Lower leg skin (tissue), 4 donors: ENCODE data around the gene CEP112. TPM values are rescaled to one million over a fixed set of nuclear protein-coding genes. Genes with fewer than 3 reads are reported as not detected.

Experiments used
- DNase-seq, 2 donors: peaks; one replicate each; pipeline ENCODE4 v3.0.0-alpha.2; 2019; ENCODE audit warnings: low spot score in 2 of 2
- H3K4me3 ChIP-seq: fragments of 200-600 bp; sonication (generic); 2 replicates; pipeline ENCODE4 v1.5.1; 2017; ENCODE audit warnings: mild to moderate bottlenecking, low read depth; ENCODE audit not compliant: poor library complexity, severe bottlenecking
- POLR2A ChIP-seq, 2 donors: fragments of 450-650 bp; IDR thresholded peaks; one replicate each; pipeline ENCODE4 v1.6.1; 2016 to 2017; ENCODE audit warnings: antibody characterized with exemption in 2 of 2, mild to moderate bottlenecking in 1 of 2, moderate library complexity in 1 of 2
- WGBS, 2 donors: methylation state at CpG; one replicate each; pipeline ENCODE4 v1.1.5; 2018; 5-methylcytosine and 5-hydroxymethylcytosine counted together
- intact Hi-C: fragments of 100-400 bp; cut with DNase I; formaldehyde crosslinking; loops from one replicate; pipeline ENCODE4 v1.15.0; 2023; ENCODE audit warnings: low total_unique reads
- total RNA-seq, 4 donors: library from RNA; depleted of rRNA; stranded (reverse); fragments of >200 nt; gene quantifications; one replicate each; pipeline ENCODE4 v1.1.0, GENCODE V29; 2016
- TF ChIP-seq, protein P1 (sequence below), 3 donors: fragments of 450-650 bp; IDR thresholded peaks; one replicate each; pipeline ENCODE4 v1.5.1; 2016; ENCODE audit warnings: antibody characterized with exemption in 3 of 3, mild to moderate bottlenecking in 3 of 3, moderate library complexity in 2 of 3

Gene CEP112
- total RNA-seq, 4 donors from 2014 or later, result 1.6 to 7.6 (median 3.6) TPM

DNA sequence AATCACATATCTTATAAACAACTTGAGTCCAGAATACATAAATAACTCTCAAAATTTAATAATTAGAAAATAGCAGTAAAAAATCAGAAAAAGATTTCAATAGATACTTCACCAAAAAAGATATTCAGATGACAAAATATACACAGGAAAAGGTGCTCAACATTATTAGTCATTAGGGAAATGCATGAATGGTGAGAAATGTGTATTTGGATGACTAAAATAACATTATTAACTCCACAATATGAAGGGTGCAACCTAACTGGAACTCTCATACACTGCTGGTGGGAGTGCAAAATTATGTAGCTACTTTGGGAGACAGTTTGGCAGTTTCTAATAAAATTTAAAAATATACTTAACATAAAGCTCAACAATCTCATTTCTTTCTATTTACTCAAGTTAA is 368.2 kb downstream of the CEP112 start:
- TF ChIP-seq, protein P1, sequence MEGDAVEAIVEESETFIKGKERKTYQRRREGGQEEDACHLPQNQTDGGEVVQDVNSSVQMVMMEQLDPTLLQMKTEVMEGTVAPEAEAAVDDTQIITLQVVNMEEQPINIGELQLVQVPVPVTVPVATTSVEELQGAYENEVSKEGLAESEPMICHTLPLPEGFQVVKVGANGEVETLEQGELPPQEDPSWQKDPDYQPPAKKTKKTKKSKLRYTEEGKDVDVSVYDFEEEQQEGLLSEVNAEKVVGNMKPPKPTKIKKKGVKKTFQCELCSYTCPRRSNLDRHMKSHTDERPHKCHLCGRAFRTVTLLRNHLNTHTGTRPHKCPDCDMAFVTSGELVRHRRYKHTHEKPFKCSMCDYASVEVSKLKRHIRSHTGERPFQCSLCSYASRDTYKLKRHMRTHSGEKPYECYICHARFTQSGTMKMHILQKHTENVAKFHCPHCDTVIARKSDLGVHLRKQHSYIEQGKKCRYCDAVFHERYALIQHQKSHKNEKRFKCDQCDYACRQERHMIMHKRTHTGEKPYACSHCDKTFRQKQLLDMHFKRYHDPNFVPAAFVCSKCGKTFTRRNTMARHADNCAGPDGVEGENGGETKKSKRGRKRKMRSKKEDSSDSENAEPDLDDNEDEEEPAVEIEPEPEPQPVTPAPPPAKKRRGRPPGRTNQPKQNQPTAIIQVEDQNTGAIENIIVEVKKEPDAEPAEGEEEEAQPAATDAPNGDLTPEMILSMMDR (IDR thresholded peaks at IDR 0.05), result no peak
- no peak for TF ChIP-seq POLR2A (IDR thresholded peaks at IDR 0.05)
- no peak overlapping the region for H3K4me3 ChIP-seq
- intact Hi-C loops, result no loop called here
- DNase-seq, result no peak

DNA sequence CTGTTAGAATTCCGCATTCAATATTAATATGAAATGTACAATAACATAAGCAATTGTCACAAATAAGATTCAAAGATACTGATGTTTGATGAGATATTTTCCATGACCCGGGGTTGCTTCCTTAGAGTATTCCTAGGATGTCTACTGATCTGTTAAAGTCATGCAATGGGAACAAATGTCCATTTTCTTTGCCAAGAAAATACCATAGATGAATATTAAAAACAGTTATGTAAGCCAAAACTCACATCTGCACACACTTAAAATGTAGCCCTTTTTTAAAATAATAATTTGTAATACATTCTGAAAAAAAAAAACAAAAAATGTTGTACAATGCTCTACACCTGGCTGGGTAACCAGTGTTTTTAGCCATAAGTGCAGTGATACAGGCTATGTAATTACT is 371.1 kb downstream of the CEP112 start:
- intact Hi-C loops, result no loop called here
- H3K4me3 ChIP-seq, result no peak overlapping the region
- TF ChIP-seq, protein P1 (IDR thresholded peaks at IDR 0.05), result no peak
- TF ChIP-seq POLR2A (IDR thresholded peaks at IDR 0.05), result no peak
- WGBS, 2 donors, result 69 to 78% methylated on average over 2 of the region's 2 CpGs
- DNase-seq, result no peak

- TF ChIP-seq POLR2A (IDR thresholded peaks at IDR 0.05), result no peak
- no peak for DNase-seq
- no peak overlapping the region for H3K4me3 ChIP-seq
- intact Hi-C loops, result no loop called here
- WGBS, 2 donors, result 88 to 95% methylated on average over 1 of the region's 1 CpG
These were observed 371.6 kb downstream of the CEP112 start for GRCh38 chr17:65820306-65820705.

- WGBS, 2 donors, result 44 to 46% methylated on average over 3 of the region's 3 CpGs
- TF ChIP-seq POLR2A (IDR thresholded peaks at IDR 0.05), result no peak
- TF ChIP-seq, protein P1 (IDR thresholded peaks at IDR 0.05), result no peak
- DNase-seq, result no peak
- H3K4me3 ChIP-seq, result no peak overlapping the region
- intact Hi-C loops, result no loop called here
These were observed 372.1 kb downstream of the CEP112 start for GRCh38 chr17:65819810-65820209.

GRCh38 chr17:65817951-65818350 is 374.0 kb downstream of the CEP112 start:
- TF ChIP-seq, protein P1 (IDR thresholded peaks at IDR 0.05), result no peak
- no peak for TF ChIP-seq POLR2A (IDR thresholded peaks at IDR 0.05)
- 83 to 92% methylated on average over 4 of the region's 4 CpGs for WGBS, 2 donors
- DNase-seq, result no peak
- intact Hi-C loops, result no loop called here
- H3K4me3 ChIP-seq, result no peak overlapping the region

GRCh38 chr17:65814418-65814817 is 377.5 kb downstream of the CEP112 start:
- DNase-seq, result no peak
- no peak for TF ChIP-seq POLR2A (IDR thresholded peaks at IDR 0.05)
- TF ChIP-seq, protein P1 (IDR thresholded peaks at IDR 0.05), result no peak
- WGBS, 2 donors, result 78 to 79% methylated on average over 1 of the region's 1 CpG
- no peak overlapping the region for H3K4me3 ChIP-seq
- intact Hi-C loops, result no loop called here
